Measurements from ENCODE around the gene CFAP74.

Gene CFAP74

GRCh38 chr1:2039251-2039650, 35.7 kb upstream of the CFAP74 start:
- no peak for DNase-seq (ENCODE audit: low read depth)

GRCh38 chr1:2038229-2038628, 34.6 kb upstream of the CFAP74 start:
- DNase-seq (ENCODE audit: low read depth): no peak

- DNase-seq (ENCODE audit: low read depth): no peak
These were observed 33.9 kb upstream of the CFAP74 start for GRCh38 chr1:2037314-2037979.

GRCh38 chr1:2036287-2036686, 32.7 kb upstream of the CFAP74 start:
- no peak for DNase-seq (ENCODE audit: low read depth)

GRCh38 chr1:2033165-2033564, 29.6 kb upstream of the CFAP74 start:
- no peak for DNase-seq (ENCODE audit: low read depth)

- no peak for DNase-seq (ENCODE audit: low read depth)
These were observed 29.2 kb upstream of the CFAP74 start for GRCh38 chr1:2032737-2033136.

GRCh38 chr1:2031546-2032540, 28.3 kb upstream of the CFAP74 start:
- DNase-seq (ENCODE audit: low read depth): no peak

- no peak for DNase-seq (ENCODE audit: low read depth)
These were observed 26.7 kb upstream of the CFAP74 start for GRCh38 chr1:2030076-2030871.

- no peak for DNase-seq (ENCODE audit: low read depth)
These were observed 26.0 kb upstream of the CFAP74 start for GRCh38 chr1:2029561-2029960.

GRCh38 chr1:2028870-2029560, 25.4 kb upstream of the CFAP74 start:
- no peak for DNase-seq (ENCODE audit: low read depth)

GRCh38 chr1:2027961-2028583, 24.5 kb upstream of the CFAP74 start:
- no peak for DNase-seq (ENCODE audit: low read depth)

- DNase-seq (ENCODE audit: low read depth): no peak
These were observed 21.9 kb upstream of the CFAP74 start for GRCh38 chr1:2025491-2025981.

GRCh38 chr1:2024887-2025286, 21.3 kb upstream of the CFAP74 start:
- DNase-seq (ENCODE audit: low read depth): no peak

- no peak for DNase-seq (ENCODE audit: low read depth)
These were observed 20.9 kb upstream of the CFAP74 start for GRCh38 chr1:2024451-2024850.

GRCh38 chr1:2023187-2023586, 19.6 kb upstream of the CFAP74 start:
- DNase-seq (ENCODE audit: low read depth): no peak

- no peak for DNase-seq (ENCODE audit: low read depth)
These were observed 18.6 kb upstream of the CFAP74 start for GRCh38 chr1:2022063-2022770.

- DNase-seq (ENCODE audit: low read depth): no peak
These were observed 18.0 kb upstream of the CFAP74 start for GRCh38 chr1:2021550-2021949.

- no peak for DNase-seq (ENCODE audit: low read depth)
These were observed 16.7 kb upstream of the CFAP74 start for GRCh38 chr1:2020310-2020655.

GRCh38 chr1:2019571-2020309, 16.2 kb upstream of the CFAP74 start:
- DNase-seq (ENCODE audit: low read depth): no peak

GRCh38 chr1:2019172-2019543, 15.6 kb upstream of the CFAP74 start, which contains the start of gene GABRD:
GABRD (plus strand) TSS chr1:2019345; CDS start chr1:2019424, 79 bp downstream.
- peak; percentile 12 for DNase-seq (ENCODE audit: low read depth)

Measured in activated T-cell treated with anti-CD3 and anti-CD28 coated beads for 48 hours (primary cell).